Amygdala (tissue), 56 donors: ENCODE data around the gene ARSA.
"Not testable (repeated sequence)": the region's sequence is repeated elsewhere in the genome, so short reads cannot be mapped to it uniquely, and the experiment has no call there.

Experiments
- DNase-seq, 56 donors: peaks; one replicate each; lab custom pipeline; 2025; lab: John Stamatoyannopoulos, UW

The ARSA gene

DNA sequence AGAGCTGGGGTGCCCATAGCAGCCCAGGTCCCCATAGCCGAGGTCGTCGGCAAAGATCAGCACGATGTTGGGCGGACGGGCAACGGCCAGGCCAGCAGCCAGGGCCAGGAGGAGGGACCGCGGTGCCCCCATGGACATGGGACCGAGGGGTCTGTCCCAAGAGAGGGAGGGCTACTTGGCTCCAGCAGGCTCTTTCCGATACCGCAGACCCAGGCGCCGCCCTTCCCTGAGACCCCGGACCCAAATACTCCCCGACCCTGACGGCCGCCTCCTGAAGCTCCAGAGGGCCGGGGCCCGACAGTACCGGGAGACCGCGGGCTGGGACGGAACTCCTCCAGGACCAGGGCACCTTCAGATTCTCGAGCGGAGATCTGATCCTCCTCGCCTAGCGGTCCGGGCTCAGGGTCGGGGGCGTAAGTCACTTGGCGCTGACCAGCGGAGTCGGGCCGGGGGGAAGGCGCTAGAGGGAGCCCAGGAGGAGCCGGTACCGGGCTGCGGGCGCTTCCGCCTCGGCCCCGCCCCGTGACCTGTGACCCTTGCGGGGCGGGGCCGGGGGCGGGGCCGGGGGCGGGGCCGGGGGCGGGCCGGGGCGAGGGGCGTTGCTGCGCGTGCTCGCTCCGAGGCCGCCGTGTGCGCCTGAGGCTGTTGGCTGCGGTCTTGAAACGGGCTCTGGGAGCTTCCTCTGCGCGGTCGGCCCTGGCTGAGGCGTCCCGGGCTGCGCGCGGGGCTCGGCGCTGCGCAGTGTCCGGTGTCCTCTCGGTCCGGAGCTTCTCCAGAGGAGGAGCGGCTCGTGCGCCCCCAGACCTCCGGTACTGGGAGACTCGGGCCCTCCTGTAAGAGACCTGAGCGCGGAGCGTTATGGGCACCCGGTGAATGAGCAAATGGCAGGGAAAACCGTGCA lies at the start of gene ARSA:
TSS of gene ARSA (minus strand) at position 511 of the 901 bp plus-strand sequence. CDS start at position 138, 373 bp downstream.
- peak in 49 of 56 donors; percentile 38 to 92 (median 77) for DNase-seq

- no peak for DNase-seq
These were observed 48.9 kb upstream of the ARSA start for GRCh38 chr22:50676661-50677492.

- no peak for DNase-seq
These were observed 48.3 kb upstream of the ARSA start for GRCh38 chr22:50676180-50676636.

- no peak for DNase-seq
These were observed 47.7 kb upstream of the ARSA start for GRCh38 chr22:50675553-50676179.

DNA sequence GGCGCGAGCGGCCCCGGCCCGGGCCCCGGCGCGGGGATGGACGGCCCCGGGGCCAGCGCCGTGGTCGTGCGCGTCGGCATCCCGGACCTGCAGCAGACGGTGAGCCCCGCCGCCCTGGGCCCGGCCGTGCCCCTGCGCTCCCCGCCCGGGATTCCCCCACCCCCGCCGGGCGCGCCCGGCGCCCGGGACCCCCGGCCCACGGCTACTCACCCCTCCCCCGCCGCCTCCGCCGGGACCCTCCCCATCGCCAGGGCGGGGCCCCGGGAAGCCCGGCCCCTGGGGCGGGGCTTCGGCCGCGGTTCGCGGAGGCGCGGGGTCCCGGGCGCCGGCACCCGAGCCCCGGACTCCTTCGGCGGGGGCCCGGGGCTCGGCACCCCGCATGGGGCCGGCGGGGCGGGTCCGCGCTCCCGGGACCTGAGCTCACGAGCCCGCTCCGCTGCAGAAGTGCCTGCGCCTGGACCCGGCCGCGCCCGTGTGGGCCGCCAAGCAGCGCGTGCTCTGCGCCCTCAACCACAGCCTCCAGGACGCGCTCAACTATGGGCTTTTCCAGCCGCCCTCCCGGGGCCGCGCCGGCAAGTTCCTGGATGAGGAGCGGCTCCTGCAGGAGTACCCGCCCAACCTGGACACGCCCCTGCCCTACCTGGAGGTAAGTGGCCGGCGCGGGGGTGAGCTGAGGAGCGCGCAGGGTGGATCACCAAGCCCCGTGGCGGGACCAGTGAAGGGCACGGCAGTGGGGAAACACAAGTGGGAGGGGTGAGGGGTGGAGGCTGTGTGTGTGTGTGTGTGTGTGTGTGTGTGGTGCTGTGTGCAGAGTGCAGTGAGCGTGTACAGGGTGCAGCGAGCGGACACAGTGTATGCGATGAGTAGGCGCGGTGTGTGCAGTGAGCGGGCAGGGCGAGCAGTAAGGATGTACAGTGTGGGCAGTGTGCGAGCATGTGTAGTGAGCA lies 46.9 kb upstream of the ARSA start:
- DNase-seq, result no peak

DNA sequence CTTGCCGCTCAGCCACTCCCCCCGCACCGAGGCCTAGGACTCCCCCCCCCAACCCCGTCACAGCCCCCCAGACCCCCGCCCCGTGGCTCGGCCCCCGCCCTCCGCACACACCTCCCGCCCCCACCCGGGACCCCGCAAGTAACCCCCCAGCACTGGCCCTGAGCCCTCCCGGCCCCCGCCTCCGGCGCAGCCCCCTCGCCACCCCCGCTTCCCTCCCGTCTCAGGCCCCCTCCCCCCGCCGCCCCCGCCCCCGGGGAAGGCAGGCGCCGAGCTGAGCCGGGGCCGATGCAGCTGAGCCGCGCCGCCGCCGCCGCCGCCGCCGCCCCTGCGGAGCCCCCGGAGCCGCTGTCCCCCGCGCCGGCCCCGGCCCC lies 46.2 kb upstream of the ARSA start:
- no peak for DNase-seq

DNA sequence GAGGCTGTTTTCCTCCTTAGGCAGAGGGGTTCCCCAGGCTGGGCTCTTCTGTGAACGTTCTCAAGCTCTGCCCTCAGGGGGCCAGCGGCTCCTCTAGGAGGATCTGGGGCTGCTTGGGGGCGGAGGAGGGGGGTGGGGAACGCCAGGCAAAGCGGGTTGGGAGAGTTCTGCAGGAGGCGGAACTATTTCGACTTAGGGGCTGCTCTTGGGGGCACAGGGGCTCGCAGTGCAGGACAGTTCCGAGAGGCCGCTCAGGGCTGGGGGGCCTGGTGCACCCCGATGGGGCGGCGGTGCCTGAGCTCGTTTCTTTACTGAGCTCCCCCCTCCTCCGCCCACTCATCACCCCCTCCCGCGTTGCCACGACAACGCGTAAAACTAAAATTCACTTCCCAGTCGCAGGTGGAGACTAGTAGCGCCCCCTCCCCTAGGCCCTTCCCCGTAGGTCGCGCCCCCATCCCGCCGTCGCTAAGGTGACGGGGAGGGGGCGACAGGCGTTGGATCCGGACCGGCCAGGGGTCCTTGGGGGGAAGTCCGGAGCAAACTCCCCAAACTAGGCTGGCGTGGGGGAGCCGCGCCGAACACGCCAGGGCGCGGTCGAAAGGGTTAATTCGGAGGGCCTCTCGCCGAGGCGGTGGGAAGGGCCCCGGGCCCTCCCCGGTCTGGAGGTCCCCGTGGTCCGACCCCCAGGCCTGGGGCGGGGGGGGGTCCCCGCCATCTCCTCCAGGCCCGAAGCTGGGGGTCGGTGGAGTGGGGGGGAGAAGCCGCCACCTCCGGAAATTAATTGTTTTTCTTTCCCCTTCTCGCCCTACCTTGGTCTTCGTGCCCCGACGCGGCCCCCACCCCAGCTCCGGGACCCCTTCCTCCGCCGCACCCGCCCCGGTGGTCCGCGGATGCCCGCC lies 45.5 kb upstream of the ARSA start:
- peak in 1 of 56 donors; percentile 9 for DNase-seq

- no peak for DNase-seq
These were observed 44.7 kb upstream of the ARSA start, which contains the start of gene SHANK3 for GRCh38 chr22:50672471-50673230. SHANK3 (plus strand) TSS chr22:50672823.

DNA sequence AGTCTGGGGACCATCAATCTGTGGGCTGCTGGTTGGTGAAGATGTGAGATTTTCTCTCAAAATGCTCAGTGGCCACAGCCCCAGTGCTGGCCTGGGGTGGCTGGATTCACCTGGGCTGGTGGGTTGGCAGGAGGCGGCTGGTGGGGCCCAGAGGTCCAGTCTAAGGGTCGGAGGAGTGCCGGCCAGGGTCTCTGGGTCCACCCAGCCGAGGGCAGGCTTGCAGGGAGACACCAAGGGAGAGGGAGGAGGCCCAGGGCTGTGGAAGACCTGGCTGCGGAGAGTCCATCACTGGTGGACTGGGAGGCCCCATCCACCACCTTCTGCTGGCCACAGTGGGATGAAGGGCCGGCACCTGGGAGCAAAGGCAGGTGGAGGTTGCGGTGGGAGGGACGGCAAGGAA lies 44.1 kb upstream of the ARSA start:
- DNase-seq, result no peak

DNA sequence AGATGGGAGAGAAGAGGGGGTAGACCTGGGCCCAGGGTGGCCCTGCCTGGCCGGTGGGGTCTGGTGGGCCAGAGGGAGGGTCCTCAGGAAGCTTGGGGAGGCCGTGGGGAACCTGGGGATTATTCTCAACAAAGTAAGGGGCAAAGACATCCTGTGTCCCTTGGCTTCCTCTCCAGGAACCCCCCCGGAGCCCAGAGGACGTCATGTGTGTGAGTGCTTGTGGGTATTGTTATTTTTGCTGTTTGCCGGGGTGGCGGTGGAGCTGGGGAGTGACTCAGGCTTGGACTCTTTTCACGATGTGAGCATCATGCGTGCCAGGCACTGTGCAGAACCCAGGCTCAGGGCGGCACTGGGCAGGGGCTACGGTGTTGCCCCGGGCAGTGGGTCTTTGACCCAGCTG lies 43.7 kb upstream of the ARSA start:
- DNase-seq, result peak in 1 of 56 donors; percentile 28

DNA sequence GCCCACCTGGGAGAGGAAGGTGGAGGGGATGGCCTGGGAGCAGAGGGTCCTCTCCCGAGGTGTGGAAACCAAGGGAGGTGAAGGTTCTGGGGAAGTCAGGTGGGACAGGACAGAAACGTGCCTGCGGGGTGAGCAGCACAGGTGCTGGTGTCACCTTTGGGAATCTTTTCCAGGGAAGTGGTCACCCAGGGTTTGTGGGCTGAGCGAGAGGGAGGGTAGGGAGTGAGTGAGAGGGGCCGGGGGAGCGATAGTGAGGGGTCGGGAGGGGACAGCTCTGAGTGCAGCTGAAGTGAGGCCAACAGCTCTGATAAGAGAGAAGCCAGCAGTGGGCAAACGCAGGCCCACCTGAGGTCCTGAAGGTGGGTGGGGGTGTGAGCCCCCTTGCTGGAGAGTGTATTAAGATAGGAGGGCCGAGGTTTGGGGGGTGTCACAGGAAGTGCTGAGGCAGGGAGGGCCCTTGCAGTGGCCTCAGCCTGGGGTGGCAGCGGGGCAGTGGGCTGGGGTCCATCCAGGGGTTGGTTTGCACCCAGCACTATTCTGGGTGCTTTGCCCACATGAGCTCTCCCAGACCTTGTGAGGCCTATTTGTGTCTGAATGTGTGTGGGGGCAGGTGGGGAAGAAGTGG lies 43.1 kb upstream of the ARSA start:
- no peak for DNase-seq

GRCh38 chr22:50670513-50670912 lies 42.6 kb upstream of the ARSA start:
- no peak for DNase-seq

DNA sequence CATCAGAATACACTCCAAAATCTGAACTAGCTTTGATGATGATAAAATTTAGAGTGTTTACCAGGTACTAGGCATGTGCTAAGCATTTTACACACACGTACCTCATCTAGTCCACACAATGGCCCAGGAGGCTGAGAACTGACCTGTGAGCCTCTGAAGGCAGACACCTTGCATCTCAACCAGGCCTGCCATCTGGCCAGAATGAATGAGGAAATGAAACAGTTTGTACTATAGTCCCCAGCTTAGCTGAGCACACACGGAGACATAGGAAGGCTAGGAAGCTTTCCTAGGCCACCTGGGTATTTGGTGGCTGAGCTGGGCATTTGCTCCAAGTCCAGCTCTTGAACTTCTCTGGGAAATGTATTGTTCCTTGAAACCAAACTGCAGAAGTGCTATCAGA lies 37.8 kb upstream of the ARSA start:
- DNase-seq, result no peak

- no peak for DNase-seq
These were observed 37.3 kb upstream of the ARSA start for GRCh38 chr22:50665212-50665611.

DNA sequence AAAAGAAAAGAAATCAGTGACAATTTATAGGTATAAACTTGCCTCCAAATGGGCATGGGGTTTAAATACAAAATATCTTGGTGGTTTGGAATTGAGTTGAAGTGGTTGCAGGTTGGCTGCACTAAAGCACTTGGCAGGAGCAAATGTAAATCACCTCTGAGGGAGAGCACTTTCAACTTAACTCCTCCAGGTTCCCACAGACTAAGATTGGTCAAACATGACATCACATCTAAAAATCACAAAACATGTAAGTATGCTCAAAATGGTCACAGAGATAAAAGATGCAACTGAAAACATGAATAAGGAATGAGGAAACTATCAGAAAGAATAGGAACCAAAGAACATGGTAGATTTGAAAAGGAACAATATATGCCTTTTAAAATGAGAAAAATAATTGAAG lies 32.4 kb upstream of the ARSA start:
- no peak for DNase-seq

DNA sequence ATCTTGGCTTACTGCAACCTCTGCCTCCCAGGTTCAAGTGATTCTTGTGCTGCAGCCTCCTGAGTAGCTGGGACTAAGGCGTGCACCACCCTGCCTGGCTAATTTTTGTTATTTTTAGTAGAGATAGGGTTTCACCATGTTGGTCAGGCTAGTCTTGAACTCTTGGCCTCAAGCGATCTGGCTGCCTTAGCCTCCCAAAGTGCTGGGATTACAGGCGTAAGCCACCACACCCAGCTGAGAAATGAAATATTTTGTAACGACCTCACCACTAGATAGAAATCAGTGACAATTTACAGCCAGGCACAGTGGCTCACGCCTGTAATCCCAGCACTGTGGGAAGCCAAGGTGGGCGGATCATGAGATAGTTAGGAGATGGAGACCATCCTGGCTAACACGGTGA lies 31.8 kb upstream of the ARSA start:
- not testable (repeated sequence) for DNase-seq

GRCh38 chr22:50657925-50658324 lies 30.0 kb upstream of the ARSA start:
- no peak for DNase-seq
